HG02973 (cell line): ENCODE results near the gene PPIH.
"Not testable (repeated sequence)": the region's sequence is repeated elsewhere in the genome, so short reads cannot be mapped to it uniquely, and the experiment has no call there.

Experiments
- ATAC-seq: cut with Tn5 transposase; IDR thresholded peaks from one replicate; pipeline ENCODE4 v1.9.1; 2021; ENCODE audit warnings: moderate library complexity; ENCODE audit not compliant: unreplicated experiment

Gene PPIH

DNA sequence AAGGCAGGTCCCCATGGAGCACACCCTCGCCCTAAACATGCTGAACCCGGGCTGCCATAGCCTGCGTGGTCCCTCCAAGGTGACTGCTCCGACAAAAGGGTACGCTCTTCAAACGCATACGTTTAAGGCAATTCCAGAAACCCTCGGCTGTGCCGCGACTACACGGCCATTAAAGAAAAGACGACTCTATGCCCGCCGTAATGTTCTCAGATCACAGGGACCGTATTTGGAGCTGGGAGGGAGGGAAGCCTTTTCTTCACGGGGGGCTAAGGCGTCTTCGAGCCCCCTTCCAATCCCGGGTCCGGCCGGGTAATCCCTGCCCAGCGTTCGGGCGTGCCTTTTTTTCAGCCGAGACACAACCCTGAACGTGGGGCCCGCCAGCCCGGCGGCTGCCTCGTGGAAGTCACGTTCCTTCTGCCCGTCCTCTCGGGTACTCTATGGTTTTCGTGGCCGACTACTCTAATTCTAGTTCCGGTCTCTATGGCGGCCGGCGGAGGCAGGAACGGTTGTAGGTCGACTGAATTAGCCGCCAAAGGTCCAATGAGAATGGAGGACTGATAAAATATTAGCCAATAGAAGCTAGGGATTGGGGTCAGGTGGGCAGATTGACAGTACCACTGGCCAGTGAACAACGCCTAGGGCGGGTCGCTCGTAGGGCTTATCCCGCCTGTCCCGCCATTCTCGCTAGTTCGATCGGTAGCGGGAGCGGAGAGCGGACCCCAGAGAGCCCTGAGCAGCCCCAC is 23.7 kb downstream of the PPIH start, which contains the start of gene YBX1:
TSS of gene YBX1 (plus strand) at position 678 of the 743 bp plus-strand sequence. CDS start 148 bp downstream, outside the sequence.
- peak; percentile 89 for ATAC-seq

DNA sequence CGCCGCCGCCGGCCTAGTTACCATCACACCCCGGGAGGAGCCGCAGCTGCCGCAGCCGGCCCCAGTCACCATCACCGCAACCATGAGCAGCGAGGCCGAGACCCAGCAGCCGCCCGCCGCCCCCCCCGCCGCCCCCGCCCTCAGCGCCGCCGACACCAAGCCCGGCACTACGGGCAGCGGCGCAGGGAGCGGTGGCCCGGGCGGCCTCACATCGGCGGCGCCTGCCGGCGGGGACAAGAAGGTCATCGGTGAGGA is 24.2 kb downstream of the PPIH start:
- ATAC-seq = peak; percentile 16

- ATAC-seq = peak; percentile 46
These were observed 24.7 kb downstream of the PPIH start for GRCh38 chr1:42682739-42683531.

DNA sequence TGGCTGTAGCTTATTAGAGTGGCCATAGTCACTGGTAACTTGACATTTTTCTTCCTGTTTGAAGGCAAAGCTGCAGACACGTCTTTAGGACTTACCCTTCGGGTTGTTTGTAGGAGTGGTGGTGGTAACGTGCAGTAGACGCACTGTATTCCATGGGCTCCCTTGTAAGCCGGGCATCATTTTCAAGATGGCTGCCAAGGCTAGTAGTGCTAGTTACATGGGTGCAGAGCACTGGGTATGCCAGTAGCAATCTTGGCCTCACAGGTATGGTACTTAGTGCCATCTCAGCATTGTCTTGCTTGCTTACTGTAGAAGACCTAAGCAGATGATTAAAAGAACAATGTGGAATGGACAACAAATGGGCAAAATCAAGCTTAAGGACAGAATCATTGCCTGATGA is 25.9 kb downstream of the PPIH start:
- no peak for ATAC-seq

GRCh38 chr1:42686418-42686817 is 28.2 kb downstream of the PPIH start:
- no peak for ATAC-seq

- ATAC-seq = no peak
These were observed 31.7 kb downstream of the PPIH start for GRCh38 chr1:42689912-42690311.

- ATAC-seq = no peak
These were observed 32.4 kb downstream of the PPIH start for GRCh38 chr1:42690477-42691156.

- no peak for ATAC-seq
These were observed 32.9 kb downstream of the PPIH start for GRCh38 chr1:42691157-42691498.

DNA sequence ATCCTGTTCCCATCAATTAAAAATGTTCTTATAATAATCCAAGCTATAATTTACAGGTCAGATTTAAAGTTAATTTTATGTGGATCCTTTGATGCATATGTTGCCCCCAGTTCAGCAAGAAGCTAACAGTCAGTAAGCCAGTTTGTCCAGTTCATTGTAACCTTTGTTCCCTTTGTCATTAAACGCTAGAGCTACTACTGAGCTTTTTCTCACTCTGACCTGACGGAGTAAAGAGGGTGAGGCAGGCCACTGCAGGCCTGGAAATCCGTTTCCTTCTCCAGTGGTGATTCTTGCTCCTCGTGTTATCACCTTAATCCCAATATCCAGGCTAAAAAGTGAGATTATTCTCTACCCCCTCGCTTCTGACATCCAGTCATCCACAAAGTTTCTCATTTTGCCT is 34.2 kb downstream of the PPIH start:
- ATAC-seq = no peak

DNA sequence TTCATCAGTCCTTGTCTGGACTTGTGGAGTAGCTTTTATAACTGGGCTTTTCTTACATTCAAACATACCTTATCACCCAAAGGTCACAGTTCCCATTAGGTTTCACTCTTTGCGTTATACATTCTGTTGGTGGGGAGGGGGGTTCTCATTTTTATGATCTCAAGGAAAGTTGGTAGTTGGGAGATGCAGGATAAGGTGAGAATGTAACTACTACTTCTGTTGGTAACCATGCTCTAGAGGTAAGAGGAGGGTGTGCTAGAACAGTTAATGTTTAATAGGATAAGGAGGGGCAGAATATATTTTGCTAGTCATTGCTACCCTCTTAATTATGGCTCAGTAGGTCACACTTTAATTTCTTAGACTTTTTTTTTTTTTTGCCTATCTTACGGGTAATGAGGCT is 34.7 kb downstream of the PPIH start:
- ATAC-seq = no peak

- ATAC-seq = no peak
These were observed 40.0 kb downstream of the PPIH start for GRCh38 chr1:42698081-42698813.

DNA sequence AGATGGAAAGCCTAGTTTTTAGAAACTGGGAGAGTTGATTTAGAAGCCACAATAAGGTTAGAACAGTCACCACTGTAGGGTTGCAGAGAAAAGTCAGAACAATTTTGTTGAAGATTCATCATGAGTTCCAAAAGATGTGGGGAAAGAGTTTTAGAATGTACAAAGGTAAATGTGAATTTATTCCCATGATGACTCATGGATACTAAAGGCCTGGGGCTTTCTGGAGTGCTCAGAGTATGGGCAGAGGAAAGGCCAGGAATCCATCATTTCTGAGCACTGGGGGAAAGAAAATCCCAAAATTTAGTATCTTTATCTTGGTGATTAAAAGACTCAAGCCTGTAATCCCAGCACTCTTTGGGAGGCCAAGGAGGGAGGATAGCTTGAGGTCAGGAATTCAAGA is 41.8 kb downstream of the PPIH start:
- no peak for ATAC-seq

DNA sequence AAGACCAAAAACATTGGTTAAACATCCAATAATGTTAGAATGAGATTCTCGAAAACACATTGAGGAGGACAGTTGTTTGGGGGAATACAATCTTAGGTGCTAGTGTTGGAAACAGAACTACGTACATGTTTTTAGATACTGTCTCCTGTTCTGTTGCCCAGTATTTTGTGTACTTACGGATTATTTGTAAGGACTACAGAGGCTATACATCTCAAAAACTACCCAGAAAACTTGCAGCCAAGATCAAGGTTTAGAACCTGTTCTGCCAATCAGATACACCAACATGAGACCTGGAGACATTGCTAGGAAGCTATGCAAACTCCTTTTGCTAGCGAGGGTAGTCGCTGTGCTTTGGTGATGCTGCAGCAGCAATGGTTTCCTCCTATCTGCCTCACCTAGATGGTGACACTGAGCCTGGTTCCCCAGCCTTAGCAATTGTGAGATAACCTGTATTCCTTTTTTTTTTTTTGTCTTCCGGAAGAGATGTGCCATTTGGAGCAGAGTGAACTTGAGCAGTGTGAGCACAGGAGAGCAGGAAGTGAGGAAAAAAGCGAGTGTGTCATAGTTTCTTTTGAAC is 45.8 kb downstream of the PPIH start:
- ATAC-seq = no peak

- not testable (repeated sequence) for ATAC-seq
These were observed 54.6 kb downstream of the PPIH start for GRCh38 chr1:42712808-42713207.

DNA sequence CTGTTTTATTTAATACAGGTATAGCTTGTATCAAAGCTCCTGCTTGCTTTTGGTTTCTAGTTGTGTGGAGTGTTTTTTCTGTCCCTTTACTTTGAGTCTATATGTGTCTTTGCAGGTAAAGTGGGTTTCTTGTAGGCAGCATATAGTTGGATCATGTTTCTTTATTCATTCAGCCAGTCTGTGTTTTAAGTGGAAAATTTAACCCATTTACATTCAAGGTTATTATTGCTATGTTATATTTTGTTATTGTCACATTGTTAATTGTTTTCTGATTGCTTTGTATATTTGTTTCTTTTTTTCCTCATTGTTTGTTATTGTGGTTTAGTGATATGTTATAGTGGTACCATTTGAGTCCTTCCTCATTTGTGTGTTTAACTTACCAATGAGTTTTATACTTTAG is 55.1 kb downstream of the PPIH start:
- ATAC-seq = no peak

- not testable (repeated sequence) for ATAC-seq
These were observed 56.2 kb downstream of the PPIH start for GRCh38 chr1:42714441-42714840.

DNA sequence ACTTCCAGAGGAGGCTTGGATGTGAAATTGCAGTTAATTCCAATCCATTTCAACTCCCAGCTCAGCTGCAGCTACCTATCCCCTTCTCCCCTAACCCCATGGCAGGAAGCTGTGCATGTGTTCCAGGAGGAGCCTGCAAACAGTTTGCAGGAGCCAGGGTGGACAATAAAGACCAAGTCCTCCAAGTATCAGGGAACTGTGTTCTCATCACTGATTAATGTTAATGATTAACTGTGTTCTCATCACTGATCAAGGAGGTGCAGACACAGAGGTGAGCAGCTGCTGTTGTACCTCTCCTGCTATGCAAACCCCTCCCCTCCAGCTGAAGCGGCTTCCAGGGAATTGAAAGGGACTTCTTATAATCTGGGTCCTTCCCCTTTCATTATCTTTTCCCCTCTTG is 62.6 kb downstream of the PPIH start:
- no peak for ATAC-seq

- ATAC-seq = no peak
These were observed 63.7 kb downstream of the PPIH start for GRCh38 chr1:42721926-42722325.

DNA sequence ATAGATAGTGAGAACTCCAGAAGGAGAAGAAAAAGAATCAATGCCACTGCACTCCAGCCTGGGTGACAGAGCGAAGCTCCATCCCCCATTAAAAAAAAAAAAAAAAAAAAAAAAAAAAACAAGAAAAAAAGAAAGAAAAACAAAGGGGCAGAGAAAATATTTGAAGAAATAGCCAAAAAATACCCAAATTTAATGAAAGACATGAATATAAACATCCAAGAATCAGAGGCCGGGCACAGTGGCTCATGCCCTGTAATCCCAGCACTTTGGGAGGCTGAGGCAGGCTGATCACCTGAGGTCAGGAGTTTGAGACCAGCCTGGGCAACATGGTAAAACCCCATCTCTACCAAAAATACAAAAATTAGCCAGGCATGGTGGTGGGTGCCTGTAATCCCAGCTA is 64.2 kb downstream of the PPIH start:
- not testable (repeated sequence) for ATAC-seq

- ATAC-seq = no peak
These were observed 65.3 kb downstream of the PPIH start for GRCh38 chr1:42723511-42723910.

- not testable (repeated sequence) for ATAC-seq
These were observed 67.6 kb downstream of the PPIH start for GRCh38 chr1:42725820-42726219.
